T-helper 2 cell (primary cell): ENCODE data around the gene ST8SIA4.

ENCODE experiments used
- DNase-seq, 5 experiments: peaks; one replicate each; pipeline versions ENCODE4 v3.0.0 to v3.0.0-alpha.2; 2012 to 2022

ST8SIA4 gene

DNA sequence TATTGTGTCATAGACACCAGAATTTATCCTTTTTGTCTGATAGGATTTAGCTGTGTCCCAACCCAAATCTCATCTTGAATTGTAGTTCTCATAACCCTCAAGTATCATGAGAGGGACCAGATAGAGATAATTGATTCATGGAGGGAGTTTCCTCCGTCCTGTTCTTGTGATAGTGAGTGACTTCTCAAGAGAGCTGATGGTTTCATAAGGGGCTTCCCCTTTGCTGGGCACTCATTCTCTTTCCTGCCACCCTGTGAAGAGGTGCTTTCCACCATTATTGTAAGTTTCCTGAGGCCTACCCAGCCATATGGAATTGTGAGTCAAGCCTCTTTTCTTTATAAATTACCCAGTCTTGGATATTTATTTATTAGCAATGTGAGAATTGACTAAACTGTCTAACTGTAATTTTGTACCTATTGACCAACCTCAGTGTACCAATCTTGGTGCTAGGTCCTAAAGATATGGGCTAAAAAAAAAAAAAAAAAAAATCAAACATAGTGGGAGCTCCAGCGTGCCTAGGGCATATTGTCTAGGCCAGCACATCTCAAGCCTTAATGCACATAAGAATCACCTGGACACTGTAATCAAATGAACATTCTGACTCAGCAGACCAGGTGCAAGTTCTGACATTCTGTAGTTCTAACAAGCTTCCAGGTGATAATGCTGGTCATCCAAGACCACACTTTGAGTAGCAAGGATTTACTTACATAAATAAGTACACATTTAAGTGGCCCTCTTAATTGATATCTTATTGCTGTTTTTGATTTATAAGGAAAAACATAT is 30.5 kb downstream of the ST8SIA4 start:
- DNase-seq, result peak in 1 of 5 experiments; percentile 36

DNA sequence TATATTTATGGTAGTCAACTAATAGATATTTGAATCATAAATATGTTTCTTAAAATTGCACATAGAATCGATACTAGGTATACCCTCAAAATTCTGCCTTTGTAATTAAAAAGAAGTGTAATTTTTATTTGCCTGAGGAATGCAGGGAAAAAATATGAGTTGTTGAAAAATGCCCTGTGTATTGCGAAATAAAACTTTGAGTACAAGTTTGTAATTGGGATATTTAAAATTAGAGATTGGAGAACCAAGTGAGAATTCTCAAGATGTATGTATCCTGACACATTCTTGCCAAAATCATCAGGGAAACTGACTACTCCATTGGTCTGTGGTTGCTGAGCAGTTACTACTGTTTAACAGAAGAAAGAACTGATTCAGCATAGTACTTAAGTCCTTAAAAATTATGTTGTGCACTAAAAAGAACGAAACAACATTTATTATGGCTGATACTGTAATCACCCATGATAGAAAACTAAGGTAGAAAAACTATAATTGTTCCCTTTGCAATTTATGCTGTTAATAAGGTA is 36.0 kb downstream of the ST8SIA4 start:
- DNase-seq, result no peak

DNA sequence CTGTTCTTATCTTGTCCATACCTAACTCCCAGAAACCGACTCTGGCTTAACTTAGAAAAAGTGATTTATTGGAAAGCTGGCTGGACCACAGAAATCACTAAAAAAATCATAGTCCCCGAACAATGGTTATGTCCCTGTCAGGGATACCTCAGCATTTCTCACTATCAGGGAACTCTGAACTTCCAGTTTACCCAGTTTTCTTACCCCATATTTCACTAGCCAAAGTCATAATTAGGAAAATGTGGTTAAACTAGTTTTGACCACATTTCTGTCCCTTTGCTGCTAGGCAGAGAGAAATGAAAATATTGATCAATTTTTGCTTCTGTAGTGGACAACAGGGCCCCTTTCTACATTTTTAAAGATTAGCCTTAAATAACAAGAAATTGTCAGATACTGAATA is 38.2 kb downstream of the ST8SIA4 start:
- no peak for DNase-seq

DNA sequence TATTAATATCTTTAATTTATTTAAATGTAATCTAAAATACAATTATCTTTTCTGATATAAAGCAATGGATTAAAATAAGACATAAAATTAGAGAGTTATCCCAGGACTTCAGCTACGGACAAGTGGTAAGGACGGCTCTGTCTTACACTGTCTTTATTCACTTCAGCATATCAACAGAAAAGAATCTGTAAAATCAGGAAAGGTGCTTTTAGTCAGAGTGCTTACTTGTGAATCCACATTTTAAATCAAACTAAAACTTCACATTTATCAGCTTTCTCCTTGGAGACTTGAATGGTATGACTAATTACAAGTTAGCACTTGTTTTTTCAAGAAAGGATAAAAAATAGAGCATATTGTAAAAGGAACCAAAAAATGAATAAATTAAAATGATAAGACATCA is 39.3 kb downstream of the ST8SIA4 start:
- peak in 1 of 5 experiments; percentile 32 for DNase-seq

DNA sequence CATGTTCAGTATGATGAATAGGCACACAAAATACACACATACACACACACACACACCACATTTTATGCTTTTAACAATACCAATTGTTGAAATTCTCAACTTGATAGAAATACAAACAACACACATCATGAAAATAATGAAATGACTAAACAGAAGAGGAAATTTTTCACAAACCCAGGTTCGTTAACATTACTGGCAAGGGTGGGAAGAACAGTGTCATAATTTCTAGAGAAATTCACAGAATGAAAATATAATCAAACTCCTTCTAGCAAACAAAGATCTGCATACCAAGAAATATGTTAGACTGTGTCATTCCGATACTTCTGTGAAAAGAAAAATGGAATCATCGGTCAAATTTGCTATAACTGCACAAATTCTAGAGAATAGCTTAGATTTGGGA is 41.9 kb downstream of the ST8SIA4 start:
- DNase-seq, result peak in 1 of 5 experiments; percentile 80

DNA sequence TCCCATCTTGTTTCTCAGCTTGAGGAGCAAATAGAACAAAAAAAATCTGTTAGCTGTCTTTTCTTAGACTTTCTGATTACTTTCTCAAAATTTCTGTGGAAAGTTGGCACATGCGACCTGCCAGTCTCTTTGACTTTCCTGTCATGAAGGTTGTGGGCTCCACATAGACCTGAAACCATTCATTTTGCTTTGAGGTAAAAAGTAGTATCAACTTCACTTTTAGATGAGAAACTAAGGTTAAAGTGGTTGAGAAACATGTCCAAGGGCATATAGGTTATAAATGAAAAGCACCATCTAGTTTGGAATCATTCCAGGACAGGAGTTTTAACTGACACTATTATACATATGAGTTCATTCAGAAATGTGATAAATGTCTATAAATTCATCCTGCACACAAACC is 42.7 kb downstream of the ST8SIA4 start:
- peak in 1 of 5 experiments; percentile 62 for DNase-seq

DNA sequence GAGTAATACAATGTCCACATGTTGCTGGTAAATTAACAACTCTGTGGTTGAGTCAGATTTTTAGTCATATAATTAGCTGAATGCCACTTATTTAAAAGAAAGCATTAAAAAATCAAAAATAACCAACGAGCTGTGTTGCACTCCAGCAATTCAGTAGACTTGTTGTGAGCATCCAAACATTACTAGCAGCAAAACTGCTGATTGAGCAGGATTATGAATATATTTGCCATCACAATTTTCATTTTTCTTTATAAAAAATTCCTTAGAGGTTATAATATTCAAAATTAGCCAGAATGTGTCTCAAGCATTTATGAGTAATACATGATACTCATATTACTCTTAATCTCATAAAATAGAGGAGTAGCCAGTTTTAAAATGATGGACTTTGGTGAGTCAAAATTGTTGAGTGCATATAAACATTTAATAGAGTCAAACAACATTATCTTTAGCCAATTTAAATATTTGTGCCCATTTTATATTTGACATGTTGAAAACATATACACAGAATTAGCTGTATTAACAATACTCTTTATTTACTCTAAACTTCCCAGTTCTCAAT is 44.0 kb downstream of the ST8SIA4 start:
- DNase-seq, result no peak

DNA sequence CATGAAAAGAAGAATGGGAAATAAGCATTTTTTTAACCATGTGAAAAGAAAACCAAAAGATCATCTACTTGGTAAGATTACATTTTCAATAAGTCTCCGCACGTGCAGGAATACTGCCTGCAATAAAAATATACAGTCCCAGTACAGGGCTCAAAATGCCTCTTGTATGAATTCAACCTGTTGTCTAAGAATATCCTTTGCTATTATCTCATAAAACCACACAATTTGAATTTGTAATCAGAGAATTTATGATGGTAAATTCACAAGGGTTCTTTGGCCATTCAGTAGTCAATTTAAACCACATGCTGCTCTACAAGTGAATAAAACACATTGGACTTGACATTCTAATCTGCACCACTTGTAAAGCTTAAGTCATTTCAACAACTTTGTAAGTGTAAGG is 46.6 kb downstream of the ST8SIA4 start:
- no peak for DNase-seq

DNA sequence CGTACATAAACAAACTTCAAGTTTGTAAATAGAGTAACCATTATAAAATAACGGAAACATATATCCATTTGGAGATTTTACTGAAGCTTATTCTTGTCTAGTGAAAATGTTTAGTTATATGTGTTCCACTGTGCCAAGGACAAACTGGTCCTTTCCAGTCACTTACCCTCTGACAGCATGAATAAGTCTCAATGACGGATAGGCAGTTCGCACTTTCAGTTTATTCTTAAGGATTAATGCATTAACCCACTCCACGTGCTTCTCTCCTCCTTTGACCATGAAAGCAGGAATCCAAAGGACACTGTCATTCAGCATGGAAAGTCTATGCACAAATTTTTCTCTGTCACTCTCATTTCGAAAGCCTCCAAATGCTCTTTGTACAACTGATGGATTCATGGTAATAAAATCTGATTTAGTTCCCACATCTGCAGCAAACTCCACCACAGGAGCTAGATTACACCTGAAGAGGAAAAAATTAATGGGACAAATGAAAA is 47.1 kb downstream of the ST8SIA4 start:
- no peak for DNase-seq

DNA sequence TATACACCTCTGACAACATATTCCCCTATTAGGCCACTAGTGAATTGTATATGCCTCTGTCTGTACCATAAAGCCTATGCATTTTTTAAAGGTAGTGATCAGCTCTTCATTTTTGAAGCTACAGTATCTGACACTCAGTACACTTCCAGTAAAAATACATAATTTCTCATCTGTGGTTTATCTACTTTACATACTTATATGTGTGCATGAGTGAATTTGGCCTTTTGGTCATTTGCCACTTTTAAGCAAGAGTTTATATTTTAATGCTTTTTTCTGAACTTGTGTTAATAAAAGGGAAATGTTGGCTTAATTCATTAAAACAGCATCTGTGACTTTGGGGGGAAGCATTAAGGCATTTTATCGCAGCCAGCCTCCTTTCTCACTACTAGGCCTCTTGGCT is 47.8 kb downstream of the ST8SIA4 start:
- DNase-seq, result no peak

DNA sequence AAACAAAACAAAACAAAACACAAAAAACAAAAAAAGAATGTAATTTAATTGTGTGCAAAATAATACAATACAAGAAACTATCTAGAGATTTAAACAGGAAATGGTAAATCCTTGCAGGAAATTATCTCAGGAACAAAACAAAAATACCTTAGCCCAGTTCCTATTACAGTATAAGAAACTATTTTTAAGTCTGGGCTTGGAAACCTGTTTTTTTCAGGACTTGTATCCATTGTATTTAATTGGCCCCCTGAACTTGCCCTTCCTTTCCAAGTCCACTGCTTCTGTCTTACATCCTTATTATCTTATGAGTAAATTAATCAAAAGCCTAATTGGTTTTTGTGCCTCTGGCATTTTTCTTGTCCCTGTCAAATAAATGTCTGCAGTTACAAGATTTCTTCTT is 48.5 kb downstream of the ST8SIA4 start:
- no peak for DNase-seq

DNA sequence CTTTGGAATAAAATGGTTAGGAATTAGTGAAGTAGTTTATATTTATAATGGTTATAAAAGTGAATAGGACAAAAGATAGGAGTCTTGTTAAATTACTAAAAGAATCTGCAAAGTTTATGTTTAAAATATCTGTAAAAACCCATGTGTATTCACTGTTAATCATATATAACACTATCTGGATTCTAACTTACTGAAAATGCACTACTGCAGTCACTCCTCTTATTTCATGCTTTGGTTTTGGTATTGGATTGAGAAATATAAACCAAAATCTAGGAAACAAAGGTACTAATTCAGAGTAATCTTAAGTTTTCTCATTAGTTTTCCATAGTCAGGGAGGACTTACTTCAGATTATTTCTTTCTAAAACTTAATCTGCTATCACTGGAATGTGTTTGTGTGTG is 49.5 kb downstream of the ST8SIA4 start:
- no peak for DNase-seq

DNA sequence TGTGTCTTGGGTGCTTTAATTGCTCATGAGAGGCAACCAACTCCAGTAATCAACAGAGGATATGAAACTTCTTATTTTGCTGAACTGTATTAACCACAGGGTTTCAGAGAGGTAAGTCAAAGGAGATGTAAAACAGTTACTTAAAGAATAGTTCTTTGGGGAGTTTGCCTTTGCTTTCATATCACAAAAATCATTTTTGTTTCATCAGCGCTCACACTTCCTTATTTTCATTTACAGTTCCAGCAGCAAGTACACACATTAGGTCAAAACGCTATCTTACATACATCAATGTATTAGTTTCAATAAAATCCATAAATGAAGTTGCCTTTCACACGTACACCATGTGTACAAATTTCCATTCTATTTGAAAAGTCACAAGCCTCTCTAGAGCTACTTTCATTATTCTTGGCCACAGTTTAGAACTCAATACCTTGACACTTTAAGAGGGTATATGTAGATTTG is 50.1 kb downstream of the ST8SIA4 start:
- peak in 1 of 5 experiments; percentile 89 for DNase-seq

DNA sequence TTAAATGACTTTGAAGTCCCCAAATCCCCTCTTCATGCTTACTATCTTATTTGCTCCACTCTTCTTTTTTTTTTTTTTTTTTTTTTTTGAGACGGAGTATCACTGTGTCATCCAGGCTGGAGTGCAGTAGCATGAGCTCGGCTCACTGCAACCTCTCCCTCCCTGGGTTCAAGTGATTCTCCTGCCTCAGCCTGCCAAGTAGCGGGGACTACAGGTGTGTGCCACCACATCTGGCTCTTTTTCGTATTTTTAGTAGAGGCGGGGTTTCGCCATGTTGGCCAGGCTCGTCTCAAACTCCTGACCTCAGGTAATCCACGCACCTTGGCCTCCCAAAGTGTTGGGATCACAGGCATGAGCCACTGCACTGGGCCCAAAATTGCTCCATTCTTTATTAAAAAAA is 51.0 kb downstream of the ST8SIA4 start:
- DNase-seq, result no peak

DNA sequence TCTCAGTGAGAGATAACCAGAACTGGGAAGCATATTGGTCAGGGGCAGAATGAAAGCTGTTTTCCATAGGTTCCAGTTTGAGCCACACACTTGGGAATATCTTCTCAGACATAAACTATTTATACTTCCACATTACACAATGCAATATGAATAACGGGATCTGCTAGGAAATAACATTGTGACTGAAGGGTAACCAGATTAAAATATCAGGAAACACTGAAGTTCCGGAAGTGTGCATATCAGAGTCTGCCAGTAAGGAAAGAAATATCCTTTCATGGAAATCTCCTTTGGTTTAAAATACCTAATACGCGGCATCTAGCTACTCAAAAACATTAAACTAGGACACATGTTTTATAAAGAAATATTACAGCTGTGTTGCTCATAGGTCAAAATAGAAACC is 56.3 kb downstream of the ST8SIA4 start:
- no peak for DNase-seq

DNA sequence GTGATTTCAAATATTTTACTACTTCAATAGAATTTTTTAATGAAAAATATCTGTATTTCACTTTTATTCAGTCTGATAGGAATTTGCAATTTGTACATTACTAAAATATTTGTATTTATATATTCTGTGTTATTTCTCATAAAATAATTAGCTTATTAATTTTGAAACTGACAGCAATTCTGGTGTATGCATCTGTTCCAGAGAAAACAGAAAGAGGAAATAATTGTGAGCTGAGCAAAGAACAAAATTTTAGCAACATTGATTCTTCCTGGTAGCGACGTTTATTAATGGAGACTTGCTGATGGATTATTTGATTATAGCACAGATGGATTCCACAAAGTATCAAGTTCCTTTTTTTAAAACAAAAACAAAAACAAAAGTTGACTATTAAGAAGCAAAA is 61.0 kb downstream of the ST8SIA4 start:
- DNase-seq, result no peak

DNA sequence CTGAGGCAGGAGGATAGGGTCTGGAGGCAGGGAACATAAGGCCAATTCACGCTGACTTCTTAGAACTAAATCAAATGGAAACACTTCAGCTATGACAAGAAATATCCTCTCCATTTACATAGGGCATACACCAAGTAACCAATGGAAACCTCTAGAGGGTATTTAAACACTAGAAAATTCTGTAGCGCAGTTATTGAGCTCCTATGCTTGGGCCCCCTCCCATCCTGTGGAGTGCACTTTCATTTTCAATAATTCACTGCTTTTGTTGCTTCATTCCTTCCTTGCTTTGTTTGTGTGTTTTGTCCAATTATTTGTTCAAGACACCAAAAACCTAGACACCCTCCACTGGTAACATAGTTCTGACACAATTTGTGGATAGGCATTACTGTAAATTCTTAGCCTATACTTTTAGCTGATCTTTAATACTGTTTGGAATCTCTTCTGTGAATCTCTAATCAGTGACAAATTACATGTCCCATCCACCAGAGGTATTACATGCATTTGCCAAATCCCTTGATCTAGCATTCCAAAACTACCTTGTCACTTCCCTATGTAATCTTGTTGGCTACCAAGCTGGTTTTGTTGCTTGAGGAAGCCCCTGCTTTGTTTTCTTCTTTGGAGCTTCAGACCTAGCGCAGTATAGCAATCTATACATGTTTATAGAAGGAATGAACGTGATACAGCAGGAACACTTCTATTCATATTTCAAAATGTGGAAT is 61.6 kb downstream of the ST8SIA4 start:
- peak in 1 of 5 experiments; percentile 60 for DNase-seq

DNA sequence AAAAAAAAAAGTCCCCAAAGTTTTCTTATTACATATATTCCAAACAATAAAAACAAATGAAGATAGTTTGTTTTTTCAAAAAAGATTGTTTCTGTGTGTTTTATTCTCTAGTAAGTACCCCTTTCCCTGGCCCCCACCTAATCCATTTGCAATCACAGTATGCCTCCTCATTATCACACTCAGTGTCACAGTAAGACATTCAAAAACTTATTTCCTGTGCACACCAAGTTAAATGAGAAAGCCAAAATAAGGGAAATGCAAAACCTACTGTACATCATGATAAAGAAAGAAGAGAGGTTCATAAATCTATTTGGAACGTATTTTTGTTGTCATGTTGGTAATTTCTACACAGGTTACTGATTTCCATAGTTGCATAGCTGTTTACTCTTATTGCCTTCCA is 62.3 kb downstream of the ST8SIA4 start:
- peak in 1 of 5 experiments; percentile 56 for DNase-seq

DNA sequence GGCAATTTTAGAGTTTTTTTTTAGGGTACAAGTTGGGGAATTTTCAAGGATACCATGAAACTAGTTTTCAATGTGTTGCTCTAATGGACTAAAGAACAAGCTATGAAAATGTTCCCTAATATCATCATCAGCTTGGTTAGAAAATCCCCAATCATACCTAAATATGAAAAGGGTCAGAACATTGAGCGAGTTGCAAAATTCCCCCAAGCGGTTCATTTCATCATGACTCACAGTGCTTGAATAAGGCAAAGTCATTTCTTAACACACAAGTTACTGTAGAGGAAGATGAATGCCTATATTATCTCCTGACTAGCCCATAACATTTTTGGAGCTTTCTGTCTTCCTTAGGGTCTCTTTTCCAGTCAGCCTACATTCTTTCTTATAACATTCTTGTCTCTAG is 62.7 kb downstream of the ST8SIA4 start:
- DNase-seq, result peak in 1 of 5 experiments; percentile 77

DNA sequence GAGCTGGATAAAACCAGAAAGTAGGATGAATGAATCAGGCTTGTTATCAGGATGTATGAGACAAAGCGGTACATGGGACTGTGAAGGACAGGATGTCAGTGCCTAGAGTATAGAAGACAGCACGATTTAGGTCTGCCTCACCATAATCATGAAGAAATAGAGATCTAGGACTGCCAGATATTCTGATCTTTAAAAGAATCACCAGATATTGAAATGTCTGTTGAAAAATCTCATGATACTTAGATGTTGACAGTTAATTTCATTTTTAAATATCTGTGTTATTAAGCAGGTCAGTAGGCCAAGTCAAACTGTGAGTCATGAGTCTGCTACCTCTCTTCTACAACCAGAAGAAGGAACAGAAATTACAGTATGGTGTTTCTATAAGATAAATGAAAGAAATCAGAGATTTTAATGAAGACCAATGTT is 65.0 kb downstream of the ST8SIA4 start:
- peak in 1 of 5 experiments; percentile 50 for DNase-seq

DNA sequence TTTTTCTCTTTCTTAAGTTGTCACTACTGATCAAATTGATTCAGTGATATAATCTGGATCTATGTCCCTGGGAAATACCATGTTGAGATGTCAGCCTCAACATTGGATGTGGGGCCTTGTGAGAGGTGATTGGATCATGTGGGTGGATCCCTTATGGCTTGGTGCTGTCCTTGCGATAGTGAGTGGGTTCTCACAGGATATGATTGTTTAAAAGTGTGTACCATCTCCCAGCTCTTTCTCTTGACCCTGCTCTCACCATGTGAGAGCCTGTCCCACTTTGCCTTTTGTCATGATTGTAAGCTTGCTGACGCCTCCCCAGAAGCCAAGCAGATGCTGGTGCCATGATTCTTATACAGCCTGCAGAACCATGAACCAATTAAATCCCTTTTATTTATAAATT is 68.6 kb downstream of the ST8SIA4 start:
- DNase-seq, result no peak

DNA sequence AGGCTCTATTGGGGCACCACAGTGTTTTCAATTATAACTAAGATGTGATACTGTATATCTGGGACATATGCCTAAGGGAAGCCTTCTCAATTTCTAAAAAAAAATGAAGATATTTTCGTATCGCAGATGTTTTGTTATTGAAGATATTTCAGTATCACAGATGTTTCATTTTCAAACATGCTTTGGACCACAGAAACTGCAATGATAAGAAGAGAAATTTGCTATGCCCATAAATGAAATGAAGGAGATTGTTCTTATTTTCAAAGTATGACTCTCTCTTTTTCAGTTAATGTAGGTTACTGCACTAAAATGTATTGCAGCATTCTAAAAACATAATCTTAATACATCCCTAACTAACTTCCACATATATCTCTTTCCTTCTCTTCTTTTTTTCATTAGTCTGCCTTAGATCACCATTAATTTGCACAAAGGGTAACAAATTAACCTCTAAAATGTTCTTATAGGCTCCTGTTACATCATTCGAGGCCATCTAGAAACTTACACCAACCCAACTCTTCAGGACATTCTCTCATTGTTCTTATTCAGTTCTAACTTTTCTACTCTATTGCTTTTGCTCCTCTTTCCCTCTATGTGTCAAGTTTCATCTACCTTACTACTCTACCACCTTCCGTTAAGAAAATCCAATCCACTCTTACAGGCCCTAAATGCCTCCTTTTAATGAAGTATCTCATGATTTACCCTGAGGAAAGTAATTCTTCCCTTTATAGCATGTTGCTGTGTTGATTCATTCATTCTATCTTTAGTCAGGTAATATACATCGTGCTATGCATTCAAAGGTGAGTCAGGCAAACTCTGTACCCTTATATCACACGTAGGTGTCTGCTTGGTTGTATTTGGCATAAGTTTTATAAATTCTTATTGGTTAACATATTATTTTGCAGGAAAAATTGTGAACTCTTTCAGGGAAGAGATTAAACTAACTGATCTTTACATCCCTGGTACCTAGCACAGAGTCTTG is 70.5 kb downstream of the ST8SIA4 start:
- DNase-seq, result peak in 1 of 5 experiments; percentile 39
